Measurements from ENCODE around the gene LBP.
"Not testable (repeated sequence)": the region's sequence is repeated elsewhere in the genome, so short reads cannot be mapped to it uniquely, and the experiment has no call there.

Gene LBP, protein sequence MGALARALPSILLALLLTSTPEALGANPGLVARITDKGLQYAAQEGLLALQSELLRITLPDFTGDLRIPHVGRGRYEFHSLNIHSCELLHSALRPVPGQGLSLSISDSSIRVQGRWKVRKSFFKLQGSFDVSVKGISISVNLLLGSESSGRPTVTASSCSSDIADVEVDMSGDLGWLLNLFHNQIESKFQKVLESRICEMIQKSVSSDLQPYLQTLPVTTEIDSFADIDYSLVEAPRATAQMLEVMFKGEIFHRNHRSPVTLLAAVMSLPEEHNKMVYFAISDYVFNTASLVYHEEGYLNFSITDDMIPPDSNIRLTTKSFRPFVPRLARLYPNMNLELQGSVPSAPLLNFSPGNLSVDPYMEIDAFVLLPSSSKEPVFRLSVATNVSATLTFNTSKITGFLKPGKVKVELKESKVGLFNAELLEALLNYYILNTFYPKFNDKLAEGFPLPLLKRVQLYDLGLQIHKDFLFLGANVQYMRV

GRCh38 chr20:38346247-38346651 lies at the start of gene LBP:
Gene LBP, plus strand, starts transcription at chr20:38346482. Its CDS starts 35 bp downstream, at chr20:38346517.
- DNase-seq (ENCODE audit: low spot score): no peak

DNA sequence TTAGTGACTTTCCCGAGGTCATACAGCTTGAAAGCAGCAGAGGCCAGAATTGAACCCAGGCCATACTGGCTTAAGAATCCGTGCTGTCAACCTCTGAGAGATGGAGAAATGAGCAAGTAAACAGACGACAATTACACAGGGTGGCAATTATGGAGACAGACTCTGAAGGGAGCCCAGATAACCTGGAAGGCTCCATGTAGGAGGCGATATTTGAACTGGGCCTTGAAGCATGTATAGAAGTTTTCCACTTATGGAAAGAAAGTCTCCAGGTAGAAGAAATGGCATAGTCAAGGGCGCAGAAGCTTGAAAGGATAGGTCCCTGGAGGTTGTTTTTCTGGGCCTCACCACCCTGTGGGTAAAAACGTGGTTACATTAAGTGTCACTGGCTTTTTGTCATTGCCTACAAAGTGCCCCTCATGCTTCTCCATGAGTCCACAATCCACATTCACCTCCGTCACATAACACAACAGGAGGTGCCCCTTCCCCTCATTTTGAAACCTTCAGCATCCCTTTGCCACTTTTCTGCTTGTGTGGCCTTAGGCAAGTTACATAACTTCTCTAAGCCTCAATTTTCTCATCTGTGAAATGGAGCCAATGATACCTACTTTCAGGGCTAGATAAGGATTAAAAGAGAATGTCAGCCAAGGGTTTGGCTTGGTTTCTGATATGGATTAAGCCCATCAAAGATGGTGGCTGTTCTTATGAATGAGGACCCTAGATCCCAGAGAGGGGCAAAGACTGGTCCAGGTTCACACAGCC lies 48.2 kb upstream of the LBP start:
- DNase-seq (ENCODE audit: low spot score): no peak

GRCh38 chr20:38298768-38299288 lies 47.5 kb upstream of the LBP start:
- peak; percentile 34 for DNase-seq (ENCODE audit: low spot score)

DNA sequence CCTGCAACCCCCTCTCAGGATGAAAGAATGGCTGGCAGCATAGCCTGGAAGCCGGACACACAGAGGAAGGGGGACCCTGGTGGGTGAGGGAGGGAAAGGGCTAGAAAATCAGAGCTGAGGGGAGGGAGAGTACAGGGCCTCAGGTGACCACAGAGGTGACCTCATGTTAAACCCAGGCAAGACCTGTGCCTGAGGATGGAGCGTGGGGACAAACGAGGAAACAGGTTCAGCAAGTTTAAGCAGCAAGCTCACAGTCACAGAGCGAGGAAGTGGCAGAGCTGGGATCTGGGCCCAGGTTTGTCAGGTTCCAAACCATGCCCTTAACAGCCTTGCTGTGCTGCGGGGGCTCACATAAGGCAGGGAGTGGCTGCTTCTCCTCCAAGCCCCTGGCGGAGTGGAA lies 46.3 kb upstream of the LBP start:
- DNase-seq (ENCODE audit: low spot score): no peak

- no peak for DNase-seq (ENCODE audit: low spot score)
These were observed 45.8 kb upstream of the LBP start for GRCh38 chr20:38300438-38300837.

GRCh38 chr20:38301309-38301708 lies 45.0 kb upstream of the LBP start:
- DNase-seq (ENCODE audit: low spot score): no peak

DNA sequence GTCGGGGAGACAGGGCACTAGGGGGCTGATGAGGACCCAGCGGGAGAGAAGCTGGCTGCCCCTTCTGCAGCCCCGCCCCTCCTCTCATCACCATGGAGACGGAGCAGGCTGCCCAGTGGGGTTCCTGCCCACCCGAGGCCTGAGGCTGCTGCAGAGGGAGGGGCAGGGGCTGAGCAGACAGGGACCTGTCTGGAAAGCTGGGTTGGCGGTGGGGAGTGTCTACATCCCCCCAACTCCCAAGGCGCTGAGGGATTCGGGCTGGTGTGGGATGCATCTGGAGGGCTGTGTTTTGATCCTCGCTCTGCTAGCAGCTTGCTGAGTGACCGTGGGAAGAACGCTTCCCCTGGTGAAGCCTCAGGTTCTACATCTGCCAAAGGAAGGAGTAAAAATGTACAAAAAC lies 43.5 kb upstream of the LBP start:
- DNase-seq (ENCODE audit: low spot score): no peak

GRCh38 chr20:38303908-38304379 lies 42.3 kb upstream of the LBP start, which contains the start of gene BPI:
Gene BPI, plus strand, starts transcription at chr20:38304156. Its CDS starts 68 bp downstream, at chr20:38304224.
- no peak for DNase-seq (ENCODE audit: low spot score)

DNA sequence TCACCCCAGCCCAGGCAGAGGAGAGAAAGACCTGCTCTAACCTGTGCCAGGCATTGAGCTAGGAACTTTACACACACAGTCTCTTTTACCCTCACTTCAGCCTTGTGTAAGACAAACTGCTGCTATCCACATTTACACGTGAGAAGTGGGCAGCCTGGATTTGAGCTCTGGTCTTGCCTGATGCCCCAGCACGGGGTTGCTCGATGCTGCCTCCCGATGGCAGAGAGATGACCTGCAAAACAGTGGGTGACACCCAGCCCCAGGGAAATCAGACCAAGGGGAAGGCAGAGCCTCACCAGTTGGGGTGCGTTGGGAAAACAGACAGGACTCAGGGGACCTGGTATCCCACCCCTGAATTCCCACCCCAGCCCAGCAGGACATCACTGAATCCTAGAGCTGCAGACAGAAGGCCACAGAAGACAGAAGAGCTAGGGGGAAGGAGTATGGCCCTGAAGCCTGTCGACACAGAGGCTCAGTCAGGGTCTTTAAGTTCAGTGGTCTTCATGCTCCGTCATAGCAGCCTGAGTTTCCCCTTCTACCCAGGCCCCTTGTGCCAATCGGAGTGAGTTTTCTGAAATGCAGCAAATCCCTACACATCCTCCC lies 41.3 kb upstream of the LBP start:
- DNase-seq (ENCODE audit: low spot score): no peak

- DNase-seq (ENCODE audit: low spot score): no peak
These were observed 40.7 kb upstream of the LBP start for GRCh38 chr20:38305541-38305940.

- DNase-seq (ENCODE audit: low spot score): no peak
These were observed 39.9 kb upstream of the LBP start for GRCh38 chr20:38306379-38306778.

DNA sequence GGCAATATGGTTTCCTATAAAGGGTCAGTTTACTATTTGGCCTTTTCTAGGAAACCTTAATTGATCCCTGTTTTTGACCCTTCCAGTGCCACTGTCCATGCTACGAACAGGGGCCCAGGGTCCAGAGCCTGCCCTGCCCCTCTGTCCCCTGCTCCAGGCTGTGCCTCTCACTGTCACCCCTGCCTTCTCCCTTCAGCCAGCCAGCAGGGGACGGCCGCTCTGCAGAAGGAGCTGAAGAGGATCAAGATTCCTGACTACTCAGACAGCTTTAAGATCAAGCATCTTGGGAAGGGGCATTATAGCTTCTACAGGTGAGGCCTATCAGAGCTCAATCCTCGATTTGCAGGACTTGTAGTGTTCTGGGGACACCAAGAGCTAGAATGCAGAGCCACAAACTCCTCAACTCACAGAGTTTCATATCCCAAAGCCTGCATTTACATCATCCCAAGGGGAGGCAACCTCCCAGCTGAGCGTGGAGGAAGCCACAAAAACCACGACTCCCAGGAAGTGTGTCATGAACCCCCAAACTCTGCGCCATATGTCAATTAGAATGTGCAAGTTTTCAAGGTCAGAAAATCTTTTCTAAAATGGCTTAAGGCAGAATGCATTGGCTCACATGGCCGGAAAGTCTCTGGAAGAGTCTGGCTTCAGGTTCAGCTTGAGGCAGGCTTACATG lies 38.8 kb upstream of the LBP start:
- no peak for DNase-seq (ENCODE audit: low spot score)

GRCh38 chr20:38308047-38308438 lies 38.2 kb upstream of the LBP start:
- DNase-seq (ENCODE audit: low spot score): no peak

- DNase-seq (ENCODE audit: low spot score): no peak
These were observed 37.8 kb upstream of the LBP start for GRCh38 chr20:38308447-38308846.

GRCh38 chr20:38311091-38311490 lies 35.2 kb upstream of the LBP start:
- no peak for DNase-seq (ENCODE audit: low spot score)

DNA sequence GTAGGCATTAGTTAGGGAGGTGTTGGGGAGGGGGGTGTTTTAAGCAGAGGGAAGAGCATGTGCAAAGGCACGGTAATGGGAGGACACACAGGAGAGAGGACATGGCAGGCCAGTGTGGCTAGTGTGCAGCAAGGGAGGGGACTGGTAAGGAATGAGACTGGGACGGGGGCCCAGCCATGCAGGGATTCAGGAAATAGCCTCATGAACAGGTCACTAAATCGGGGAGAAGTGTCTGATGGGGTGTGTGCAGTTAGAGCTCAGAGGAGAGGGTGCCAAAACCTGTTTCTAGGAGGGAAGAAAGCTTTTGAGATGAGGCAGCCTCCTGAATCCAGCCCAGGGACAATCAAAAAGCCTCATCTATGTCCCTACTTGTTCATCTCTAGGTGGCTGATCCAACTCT lies 34.8 kb upstream of the LBP start:
- DNase-seq (ENCODE audit: low spot score): no peak

- no peak for DNase-seq (ENCODE audit: low spot score)
These were observed 32.6 kb upstream of the LBP start for GRCh38 chr20:38313676-38314075.

- not testable (repeated sequence) for DNase-seq (ENCODE audit: low spot score)
These were observed 31.9 kb upstream of the LBP start for GRCh38 chr20:38314350-38314749.

GRCh38 chr20:38315290-38315966 lies 30.9 kb upstream of the LBP start:
- no peak for DNase-seq (ENCODE audit: low spot score)

DNA sequence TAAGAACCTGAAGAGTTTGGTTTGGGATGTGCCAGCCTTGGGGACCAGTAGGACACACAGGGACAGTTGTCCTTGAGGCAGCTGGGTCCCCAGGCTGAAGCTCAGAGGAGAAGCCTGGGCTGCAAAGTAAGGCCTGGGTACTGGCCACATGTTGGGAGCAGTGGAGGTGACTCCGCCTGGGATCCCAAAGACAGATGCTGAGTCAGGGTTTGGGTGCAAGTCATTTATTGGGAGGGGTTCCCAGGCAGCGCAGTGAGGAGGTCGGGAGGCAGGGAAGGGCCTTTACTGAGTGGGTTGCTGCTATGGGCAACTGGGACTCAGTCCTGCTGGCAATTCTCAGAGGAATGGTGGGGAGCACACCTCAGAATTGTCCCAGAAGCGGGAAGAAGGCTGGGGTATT lies 29.9 kb upstream of the LBP start:
- no peak for DNase-seq (ENCODE audit: low spot score)

GRCh38 chr20:38317422-38317821 lies 28.9 kb upstream of the LBP start:
- no peak for DNase-seq (ENCODE audit: low spot score)
